GM12878 (cell line): ENCODE results near the gene TDRD10. TPM values are rescaled to one million over a fixed set of nuclear protein-coding genes. Genes with fewer than 3 reads are reported as not detected.

Experiments
- ATAC-seq: fragments of 200-7000 bp; cut with Tn5 transposase; 3 replicates; pipeline ENCODE4 v1.9.1; 2020; ENCODE audit warnings: mild to moderate bottlenecking, moderate library complexity
- BruUV-seq: library from RNA; stranded (reverse); fragments of 400-500 nt; replicated peaks from 2 replicates; lab custom pipeline; 2021; lab: Mats Ljungman, UMichigan
- CTCF ChIA-PET: fragments of 300-600 bp; sonication (Branson Sonifier 250); formaldehyde crosslinking; extraction: SDS; loops from one replicate; lab custom pipeline; 2021; ENCODE audit warnings: inconsistent platforms; lab: Yijun Ruan, JAX
- POLR2A ChIA-PET: fragments of 350-600 bp; formaldehyde crosslinking; extraction: SDS; loops from one replicate; lab custom pipeline; 2021; ENCODE audit warnings: inconsistent platforms; lab: Charles Lee
- RAD21 ChIA-PET: fragments of 300-600 bp; sonication (Branson Sonifier 250); formaldehyde crosslinking; loops from one replicate; lab custom pipeline; 2023; ENCODE audit warnings: antibody characterized with exemption; ENCODE audit not compliant: unreplicated experiment; lab: Charles Lee
- SMC1A ChIA-PET: fragments of 300-600 bp; sonication (Branson Sonifier 250); formaldehyde crosslinking; loops from one replicate; lab custom pipeline; 2023; ENCODE audit not compliant: unreplicated experiment, uncharacterized antibody; lab: Charles Lee
- DNase-seq: peaks from one replicate; pipeline ENCODE4 v3.0.0-alpha.2; 2011; ENCODE audit warnings: low read depth, low spot score
- FAIRE-seq: peaks from 3 replicates; lab custom pipeline; 2011; peaks lifted over from hg19 to GRCh38; lab: Jason Lieb, UNC
- H2AFZ ChIP-seq: 2 replicates; pipeline ENCODE4 v1.6.0; 2011; ENCODE audit warnings: low read depth, low read length, control low read depth; ENCODE audit not compliant: control insufficient read depth
- H3K27ac ChIP-seq: 2 replicates; pipeline ENCODE4 v1.5.1; 2011; ENCODE audit warnings: control low read depth; ENCODE audit not compliant: control insufficient read depth, insufficient read depth
- H3K27me3 ChIP-seq, 2 experiments: replicated peaks in 1 of 2; 2 replicates each; pipeline versions ENCODE4 v1.6.0 to v1.6.1; 2011; ENCODE audit warnings: low read length in 1 of 2; ENCODE audit not compliant: control insufficient read depth in 2 of 2, insufficient read depth in 2 of 2
- H3K36me3 ChIP-seq, 2 experiments: 2 replicates each; pipeline ENCODE4 v1.5.1; 2011; ENCODE audit warnings: low read length in 1 of 2; ENCODE audit not compliant: control insufficient read depth in 2 of 2, insufficient read depth in 2 of 2
- H3K4me1 ChIP-seq: 2 replicates; pipeline ENCODE4 v1.6.1; 2011; ENCODE audit warnings: mild to moderate bottlenecking, low read length, moderate library complexity, mixed read lengths; ENCODE audit not compliant: control insufficient read depth, insufficient read depth
- H3K4me2 ChIP-seq: 2 replicates; pipeline ENCODE4 v1.6.0; 2011; ENCODE audit warnings: control low read depth; ENCODE audit not compliant: control insufficient read depth, insufficient read depth
- H3K4me3 ChIP-seq: fragments of 200-600 bp; sonication (generic); 2 replicates; pipeline ENCODE4 v1.5.1; 2016
- H3K79me2 ChIP-seq: 2 replicates; pipeline ENCODE4 v1.6.0; 2011; ENCODE audit warnings: low read length; ENCODE audit not compliant: control insufficient read depth, insufficient read depth
- H3K9ac ChIP-seq: 2 replicates; pipeline ENCODE4 v1.8.0; 2011; ENCODE audit warnings: low read length, control low read depth, mixed read lengths; ENCODE audit not compliant: control insufficient read depth, insufficient read depth
- H3K9me3 ChIP-seq: replicated peaks from 3 replicates; pipeline ENCODE4 v1.5.1; 2011; ENCODE audit warnings: mild to moderate bottlenecking, low read length; ENCODE audit not compliant: control insufficient read depth, insufficient read depth
- H4K20me1 ChIP-seq: 2 replicates; pipeline ENCODE4 v1.6.0; 2011; ENCODE audit not compliant: control insufficient read depth, insufficient read depth
- CHD2 ChIP-seq: IDR thresholded peaks from 2 replicates; pipeline ENCODE4 v1.6.1; 2011; ENCODE audit warnings: low read depth, low read length, improper control_type of control experiment, borderline replicate concordance
- NFXL1 ChIP-seq: fragments of 450-650 bp; IDR thresholded peaks from 2 replicates; pipeline ENCODE4 v1.6.1; 2017; ENCODE audit warnings: antibody characterized with exemption, mild to moderate bottlenecking, borderline replicate concordance
- NR2C2 ChIP-seq: IDR thresholded peaks from 2 replicates; pipeline ENCODE4 v1.6.1; 2011; ENCODE audit warnings: borderline replicate concordance, low read depth; ENCODE audit not compliant: control insufficient read depth, insufficient read length
- PML ChIP-seq: IDR thresholded peaks from 2 replicates; pipeline ENCODE4 v1.6.1; 2012; ENCODE audit warnings: low read length, inconsistent platforms
- POLR2A ChIP-seq: IDR thresholded peaks from 2 replicates; pipeline ENCODE4 v1.6.1; 2011; ENCODE audit warnings: low read depth, mild to moderate bottlenecking, low read length
- POLR2AphosphoS2 ChIP-seq: IDR thresholded peaks from 2 replicates; pipeline ENCODE4 v1.6.1; 2011; ENCODE audit warnings: low read depth, mild to moderate bottlenecking, low read length, improper control_type of control experiment, moderate library complexity
- POLR2AphosphoS5 ChIP-seq: IDR thresholded peaks from 2 replicates; pipeline ENCODE4 v1.6.1; 2011; ENCODE audit warnings: mild to moderate bottlenecking, low read length, inconsistent platforms
- SREBF1 ChIP-seq: IDR thresholded peaks from 2 replicates; pipeline ENCODE4 v1.6.1; 2012; ENCODE audit warnings: mild to moderate bottlenecking, low read length
- SREBF2 ChIP-seq: IDR thresholded peaks from 2 replicates; pipeline ENCODE4 v1.6.1; 2012; ENCODE audit warnings: mild to moderate bottlenecking, low read length
- SRF ChIP-seq, 2 experiments: IDR thresholded peaks; 2 replicates each; pipeline ENCODE4 v1.6.1; 2011; ENCODE audit warnings: low read depth in 2 of 2, low read length in 2 of 2, mild to moderate bottlenecking in 1 of 2, moderate library complexity in 1 of 2
- ZNF384 ChIP-seq: IDR thresholded peaks from 2 replicates; pipeline ENCODE4 v1.6.1; 2012; ENCODE audit warnings: low read depth, mild to moderate bottlenecking, low read length, improper control_type of control experiment, borderline replicate concordance
- WGBS: methylation state at CpG from one replicate; pipeline ENCODE4 v1.1.6; 2016; ENCODE audit warnings: low lambda C conversion rate; ENCODE audit not compliant: insufficient replicate concordance, insufficient coverage; ENCODE audit errors: missing lambda C conversion rate; 5-methylcytosine and 5-hydroxymethylcytosine counted together
- in situ Hi-C: fragments of 300-500 bp; cut with MboI; formaldehyde crosslinking; loops from 9 replicates; pipeline ENCODE4 v1.14.3; 2018; ENCODE audit warnings: mixed read lengths
- intact Hi-C: fragments of 100-400 bp; cut with micrococcal nuclease; formaldehyde crosslinking; loops from one replicate; pipeline ENCODE4 v1.14.2; 2022; ENCODE audit not compliant: unreplicated experiment
- polyA plus RNA-seq, 11 experiments: library from polyadenylated mRNA; depleted of rRNA in 4 of 11; unstranded in 6 of 11; stranded (reverse) in 5 of 11; fragments of >200 nt; fragmentation: Nextera tagmentation in 4 of 11; fragmentation: Illumina TruSeq in 1 of 11; extraction: Ambion mirVana in 4 of 11; extraction: Trizol in 1 of 11; gene quantifications; 1 replicate in 1 of 11; 2 replicates in 10 of 11; pipeline versions ENCODE4 v1.2.1 to v1.2.3, GENCODE V29; 2011 to 2016; ENCODE audit warnings: inconsistent platforms in 2 of 11, missing spikeins in 2 of 11, low read depth in 1 of 11
- total RNA-seq, 4 experiments: library from RNA; depleted of rRNA in 3 of 4; stranded (reverse); fragments of >200 nt in 3 of 4; fragmentation: Illumina TruSeq in 1 of 4; extraction: Trizol in 1 of 4; gene quantifications; 2 replicates each; pipeline versions ENCODE4 v1.2.1 to v1.2.3, GENCODE V29; 2013 to 2021
- TF ChIP-seq, protein P1 (sequence below): fragments of 450-650 bp; IDR thresholded peaks from 2 replicates; pipeline ENCODE4 v1.6.1; 2014; ENCODE audit warnings: mild to moderate bottlenecking
- TF ChIP-seq, protein P2 (sequence below): fragments of 450-650 bp; IDR thresholded peaks from 2 replicates; pipeline ENCODE4 v1.6.1; 2017; ENCODE audit warnings: mild to moderate bottlenecking
- TF ChIP-seq, protein P3 (sequence below): IDR thresholded peaks from 2 replicates; pipeline ENCODE4 v1.6.1; 2012; ENCODE audit warnings: low read depth, low read length, improper control_type of control experiment
- TF ChIP-seq, protein P4 (sequence below): fragments of 450-650 bp; conservative IDR thresholded peaks from 2 replicates; pipeline ENCODE4 v1.6.1; 2017; ENCODE audit warnings: mild to moderate bottlenecking, moderate library complexity

TDRD10 gene
- total and polyA plus RNA-seq, 10 of the 15 experiments (the other 5 are each of a cell fraction or from before 2014, with no cell fraction given) = not detected

DNA sequence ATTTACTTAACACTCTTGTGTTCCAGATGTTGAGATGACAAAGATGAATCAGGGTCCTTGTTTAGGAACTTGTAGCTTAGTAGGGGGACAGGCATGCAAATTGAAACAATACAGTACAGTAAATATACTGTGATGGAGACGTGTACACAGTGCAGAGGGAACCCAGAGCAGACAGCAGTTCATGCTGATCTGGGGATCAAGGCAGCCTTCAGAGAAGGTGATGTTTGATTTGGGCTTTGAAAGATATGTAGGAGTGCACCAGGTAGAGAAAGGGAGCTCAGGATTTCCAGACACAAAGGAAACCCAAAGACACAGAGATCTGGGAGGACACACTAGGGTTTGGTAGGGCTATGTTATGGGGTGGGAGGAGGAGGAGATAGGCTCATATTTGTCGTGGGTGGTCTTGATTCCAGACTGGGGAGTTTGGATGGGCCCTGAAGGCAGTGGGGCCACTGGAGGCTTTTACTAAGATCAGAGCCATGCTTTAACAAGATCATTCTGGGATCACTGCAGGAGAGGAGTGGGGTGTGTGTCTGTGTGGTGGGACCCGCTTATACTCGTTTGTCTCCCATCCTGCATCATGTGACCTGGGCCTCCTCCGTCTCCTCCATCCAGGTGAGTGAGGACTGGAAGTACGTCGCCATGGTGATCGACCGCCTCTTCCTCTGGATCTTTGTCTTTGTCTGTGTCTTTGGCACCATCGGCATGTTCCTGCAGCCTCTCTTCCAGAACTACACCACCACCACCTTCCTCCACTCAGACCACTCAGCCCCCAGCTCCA lies 73.3 kb downstream of the TDRD10 start (continued):
- TF ChIP-seq NR2C2 = no peak
- no peak for TF ChIP-seq ZNF384

DNA sequence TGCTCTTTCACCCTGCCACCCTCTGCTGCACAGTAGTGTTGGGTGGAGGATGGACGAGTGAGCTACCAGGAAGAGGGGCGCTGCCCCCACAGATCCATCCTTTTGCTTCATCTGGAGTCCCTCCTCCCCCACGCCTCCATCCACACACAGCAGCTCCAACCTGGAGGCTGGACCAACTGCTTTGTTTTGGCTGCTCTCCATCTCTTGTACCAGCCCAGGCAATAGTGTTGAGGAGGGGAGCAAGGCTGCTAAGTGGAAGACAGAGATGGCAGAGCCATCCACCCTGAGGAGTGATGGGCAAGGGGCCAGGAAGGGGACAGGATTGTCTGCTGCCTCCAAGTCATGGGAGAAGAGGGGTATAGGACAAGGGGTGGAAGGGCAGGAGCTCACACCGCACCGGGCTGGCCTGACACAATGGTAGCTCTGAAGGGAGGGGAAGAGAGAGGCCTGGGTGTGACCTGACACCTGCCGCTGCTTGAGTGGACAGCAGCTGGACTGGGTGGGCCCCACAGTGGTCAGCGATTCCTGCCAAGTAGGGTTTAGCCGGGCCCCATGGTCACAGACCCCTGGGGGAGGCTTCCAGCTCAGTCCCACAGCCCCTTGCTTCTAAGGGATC lies 74.0 kb downstream of the TDRD10 start:
- Histone ChIP-seq H3K27ac (no peak overlapping the region), H3K27me3 (no peaks in the 10 kb centered on the region), H3K79me2 (no peaks in the 10 kb centered on the region), H4K20me1 (no peaks in the 10 kb centered on the region), H3K4me3 (no peak overlapping the region), H3K9me3 (no peaks in the 10 kb centered on the region), H3K4me2 (no peak overlapping the region), H3K4me1 (no peaks in the 10 kb centered on the region), H2AFZ (no peak overlapping the region), H3K36me3 (peaks cover 7 to 13% of the 10 kb centered on the region in 2 experiments), H3K9ac (no peak overlapping the region)
- 83% methylated on average over 8 of the region's 8 CpGs for WGBS
- POLR2A ChIA-PET = no interaction called here
- ATAC-seq = no peak
- CTCF ChIA-PET = interaction anchor here (0.7 to 4.8 kb wide), 2 partner anchors 10 to 16 kb away, joined by 3 to 23 read pairs; no protein-coding TSS in a partner anchor
- intact Hi-C loops (no loop called here), in situ Hi-C loops (no loop called here)
- SMC1A ChIA-PET = interaction anchor here (0.6 to 2.3 kb wide), 3 partner anchors 17 to 115 kb away, joined by 3 to 9 read pairs (median 8); no protein-coding TSS in a partner anchor
- FAIRE-seq = no peak
- TF ChIP-seq, protein P1, sequence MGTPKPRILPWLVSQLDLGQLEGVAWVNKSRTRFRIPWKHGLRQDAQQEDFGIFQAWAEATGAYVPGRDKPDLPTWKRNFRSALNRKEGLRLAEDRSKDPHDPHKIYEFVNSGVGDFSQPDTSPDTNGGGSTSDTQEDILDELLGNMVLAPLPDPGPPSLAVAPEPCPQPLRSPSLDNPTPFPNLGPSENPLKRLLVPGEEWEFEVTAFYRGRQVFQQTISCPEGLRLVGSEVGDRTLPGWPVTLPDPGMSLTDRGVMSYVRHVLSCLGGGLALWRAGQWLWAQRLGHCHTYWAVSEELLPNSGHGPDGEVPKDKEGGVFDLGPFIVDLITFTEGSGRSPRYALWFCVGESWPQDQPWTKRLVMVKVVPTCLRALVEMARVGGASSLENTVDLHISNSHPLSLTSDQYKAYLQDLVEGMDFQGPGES = no peak
- TF ChIP-seq, protein P2, sequence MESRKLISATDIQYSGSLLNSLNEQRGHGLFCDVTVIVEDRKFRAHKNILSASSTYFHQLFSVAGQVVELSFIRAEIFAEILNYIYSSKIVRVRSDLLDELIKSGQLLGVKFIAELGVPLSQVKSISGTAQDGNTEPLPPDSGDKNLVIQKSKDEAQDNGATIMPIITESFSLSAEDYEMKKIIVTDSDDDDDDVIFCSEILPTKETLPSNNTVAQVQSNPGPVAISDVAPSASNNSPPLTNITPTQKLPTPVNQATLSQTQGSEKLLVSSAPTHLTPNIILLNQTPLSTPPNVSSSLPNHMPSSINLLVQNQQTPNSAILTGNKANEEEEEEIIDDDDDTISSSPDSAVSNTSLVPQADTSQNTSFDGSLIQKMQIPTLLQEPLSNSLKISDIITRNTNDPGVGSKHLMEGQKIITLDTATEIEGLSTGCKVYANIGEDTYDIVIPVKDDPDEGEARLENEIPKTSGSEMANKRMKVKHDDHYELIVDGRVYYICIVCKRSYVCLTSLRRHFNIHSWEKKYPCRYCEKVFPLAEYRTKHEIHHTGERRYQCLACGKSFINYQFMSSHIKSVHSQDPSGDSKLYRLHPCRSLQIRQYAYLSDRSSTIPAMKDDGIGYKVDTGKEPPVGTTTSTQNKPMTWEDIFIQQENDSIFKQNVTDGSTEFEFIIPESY = no peak
- TF ChIP-seq, protein P3, sequence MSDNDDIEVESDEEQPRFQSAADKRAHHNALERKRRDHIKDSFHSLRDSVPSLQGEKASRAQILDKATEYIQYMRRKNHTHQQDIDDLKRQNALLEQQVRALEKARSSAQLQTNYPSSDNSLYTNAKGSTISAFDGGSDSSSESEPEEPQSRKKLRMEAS = no peak
- TF ChIP-seq POLR2A (peak; percentile 64), POLR2AphosphoS2 (peak; percentile 76), SREBF2 (no peak), SREBF1 (no peak), SRF (IDR thresholded peaks at IDR 0.05; ENCODE audit: low read depth in 2 of 2, low read length in 2 of 2) (no peak), NFXL1 (no peak), CHD2 (no peak), NR2C2 (no peak), POLR2AphosphoS5 (peak; percentile 49; the same call in 1 of the 2 replicates), PML (no peak)
- TF ChIP-seq, protein P4, sequence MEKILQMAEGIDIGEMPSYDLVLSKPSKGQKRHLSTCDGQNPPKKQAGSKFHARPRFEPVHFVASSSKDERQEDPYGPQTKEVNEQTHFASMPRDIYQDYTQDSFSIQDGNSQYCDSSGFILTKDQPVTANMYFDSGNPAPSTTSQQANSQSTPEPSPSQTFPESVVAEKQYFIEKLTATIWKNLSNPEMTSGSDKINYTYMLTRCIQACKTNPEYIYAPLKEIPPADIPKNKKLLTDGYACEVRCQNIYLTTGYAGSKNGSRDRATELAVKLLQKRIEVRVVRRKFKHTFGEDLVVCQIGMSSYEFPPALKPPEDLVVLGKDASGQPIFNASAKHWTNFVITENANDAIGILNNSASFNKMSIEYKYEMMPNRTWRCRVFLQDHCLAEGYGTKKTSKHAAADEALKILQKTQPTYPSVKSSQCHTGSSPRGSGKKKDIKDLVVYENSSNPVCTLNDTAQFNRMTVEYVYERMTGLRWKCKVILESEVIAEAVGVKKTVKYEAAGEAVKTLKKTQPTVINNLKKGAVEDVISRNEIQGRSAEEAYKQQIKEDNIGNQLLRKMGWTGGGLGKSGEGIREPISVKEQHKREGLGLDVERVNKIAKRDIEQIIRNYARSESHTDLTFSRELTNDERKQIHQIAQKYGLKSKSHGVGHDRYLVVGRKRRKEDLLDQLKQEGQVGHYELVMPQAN = no peak
- BruUV-seq = no TSS peak
- RAD21 ChIA-PET = no interaction called here
- no peak for DNase-seq
